Endodermal cell (in vitro differentiated cells): Measurements from ENCODE around the gene MEIS3. TPM values are rescaled to one million over a fixed set of nuclear protein-coding genes. Genes with fewer than 3 reads are reported as not detected.

Experiments
- DNase-seq: peaks from one replicate; pipeline ENCODE4 v3.0.0-alpha.2; 2017
- H3K27ac ChIP-seq: 2 replicates; pipeline ENCODE4 v1.5.1; 2013; ENCODE audit warnings: mild to moderate bottlenecking, low read depth, low read length, moderate library complexity
- H3K27me3 ChIP-seq: 2 replicates; pipeline ENCODE4 v1.6.1; 2013; ENCODE audit warnings: mild to moderate bottlenecking, low read length, moderate library complexity; ENCODE audit not compliant: insufficient read depth, control insufficient read depth, poor library complexity, severe bottlenecking
- H3K36me3 ChIP-seq: 2 replicates; pipeline ENCODE4 v1.7.0; 2013; ENCODE audit warnings: mild to moderate bottlenecking, low read length, moderate library complexity; ENCODE audit not compliant: control insufficient read depth, insufficient read depth
- H3K4me1 ChIP-seq: one replicate; pipeline ENCODE4 v1.7.0; 2013; ENCODE audit warnings: low read length; ENCODE audit not compliant: control insufficient read depth, insufficient read depth
- H3K4me3 ChIP-seq: 2 replicates; pipeline ENCODE4 v1.5.1; 2013; ENCODE audit warnings: mild to moderate bottlenecking, low read length, moderate library complexity
- H3K9ac ChIP-seq: 2 replicates; pipeline ENCODE4 v1.6.1; 2013; ENCODE audit warnings: mild to moderate bottlenecking, low read length, moderate library complexity; ENCODE audit not compliant: poor library complexity, severe bottlenecking; ENCODE audit errors: extremely low read depth
- H3K9me3 ChIP-seq: 2 replicates; pipeline ENCODE4 v1.6.1; 2013; ENCODE audit warnings: mild to moderate bottlenecking, low read length, moderate library complexity; ENCODE audit not compliant: control insufficient read depth
- H3K27ac Mint-ChIP-seq: 2 replicates; pipeline ENCODE4 v1.8.0; 2020; ENCODE audit warnings: mixed read lengths
- H3K27me3 Mint-ChIP-seq: 2 replicates; pipeline ENCODE4 v1.8.0; 2021; ENCODE audit warnings: mild to moderate bottlenecking, mixed read lengths; ENCODE audit not compliant: insufficient read depth
- H3K36me3 Mint-ChIP-seq: 2 replicates; pipeline ENCODE4 v1.8.0; 2020; ENCODE audit warnings: low read depth, mixed read lengths
- H3K4me1 Mint-ChIP-seq: 2 replicates; pipeline ENCODE4 v1.8.0; 2020; ENCODE audit warnings: mixed read lengths
- H3K4me3 Mint-ChIP-seq: 2 replicates; pipeline ENCODE4 v1.8.0; 2020; ENCODE audit warnings: mild to moderate bottlenecking, moderate library complexity, mixed read lengths
- H3K9me3 Mint-ChIP-seq: 2 replicates; pipeline ENCODE4 v1.8.0; 2020; ENCODE audit warnings: mild to moderate bottlenecking, mixed read lengths
- WGBS, 2 experiments: methylation state at CpG; one replicate each; pipeline versions ENCODE4 v1.1.5 to v1.1.7; 2013; ENCODE audit warnings: missing lambda C conversion rate in 2 of 2, mixed read lengths in 1 of 2; ENCODE audit not compliant: insufficient coverage in 1 of 2, insufficient read length in 1 of 2; 5-methylcytosine and 5-hydroxymethylcytosine counted together
- total RNA-seq, 2 donors: library from RNA; stranded (reverse); fragmentation: NEBNext Ultra II Directional in 1 of 2; extraction: Animal tissue kit (Norgen Biotek cat#: 25700) in 1 of 2; gene quantifications; 2 replicates in 1 of 2; 3 replicates in 1 of 2; pipeline ENCODE4 v1.2.1, GENCODE V29; 2021
- TF ChIP-seq, protein P1 (sequence below): fragments of 200-600 bp; sonication (generic); conservative IDR thresholded peaks from 2 replicates; pipeline ENCODE4 v1.5.0; 2021; ENCODE audit warnings: antibody characterized with exemption, mild to moderate bottlenecking

The MEIS3 gene
- total RNA-seq, 2 donors from 2014 or later = 47.7 to 132 TPM

DNA sequence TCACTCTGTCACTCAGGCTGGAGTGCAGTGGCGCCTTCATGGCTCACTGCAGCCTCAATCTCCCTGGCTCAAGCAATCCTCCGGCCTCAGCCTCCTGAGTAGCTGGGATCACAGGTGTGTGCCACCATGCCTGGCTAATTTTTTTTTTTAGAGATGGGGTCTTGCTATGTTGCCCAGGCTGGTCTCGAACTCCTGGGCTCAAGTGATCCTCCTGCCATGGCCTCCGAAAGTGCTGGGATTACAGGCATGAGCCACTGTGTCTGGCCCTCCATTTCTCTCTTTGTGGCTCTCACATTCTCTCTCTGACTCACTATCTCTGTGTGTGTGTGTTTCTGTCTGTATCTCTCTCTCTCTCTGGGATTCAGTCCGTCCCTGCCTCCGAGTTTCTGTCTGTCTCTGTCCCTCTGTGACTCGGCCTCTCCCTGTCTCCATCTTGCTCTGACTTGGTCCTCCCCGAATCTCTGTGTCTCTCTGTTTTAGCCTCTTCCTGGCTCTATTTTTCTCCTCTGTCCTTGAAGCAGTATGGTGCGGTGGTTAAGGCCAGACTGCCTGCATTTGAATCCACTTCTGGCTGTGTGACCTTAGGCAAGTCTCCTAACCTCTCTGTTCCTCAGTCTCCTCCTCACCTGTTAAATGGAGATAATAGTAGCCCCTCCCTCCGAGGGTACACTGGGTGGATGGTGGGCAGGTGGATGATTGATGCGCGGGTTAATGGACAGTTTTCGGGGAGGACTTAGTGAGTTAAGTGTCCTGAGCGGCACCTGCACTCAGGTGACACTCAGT, 11.0 kb downstream of the MEIS3 start:
- no peak overlapping the region for H3K4me3 Mint-ChIP-seq
- H3K9me3 Mint-ChIP-seq = no peaks in the 10 kb centered on the region
- Histone ChIP-seq H3K27ac (no peak overlapping the region), H3K9ac (no peak overlapping the region), H3K27me3 (no peaks in the 10 kb centered on the region), H3K36me3 (peaks cover 32% of the 10 kb centered on the region), H3K9me3 (no peaks in the 10 kb centered on the region), H3K4me1 (no peaks in the 10 kb centered on the region), H3K4me3 (no peak overlapping the region)
- TF ChIP-seq, protein P1, sequence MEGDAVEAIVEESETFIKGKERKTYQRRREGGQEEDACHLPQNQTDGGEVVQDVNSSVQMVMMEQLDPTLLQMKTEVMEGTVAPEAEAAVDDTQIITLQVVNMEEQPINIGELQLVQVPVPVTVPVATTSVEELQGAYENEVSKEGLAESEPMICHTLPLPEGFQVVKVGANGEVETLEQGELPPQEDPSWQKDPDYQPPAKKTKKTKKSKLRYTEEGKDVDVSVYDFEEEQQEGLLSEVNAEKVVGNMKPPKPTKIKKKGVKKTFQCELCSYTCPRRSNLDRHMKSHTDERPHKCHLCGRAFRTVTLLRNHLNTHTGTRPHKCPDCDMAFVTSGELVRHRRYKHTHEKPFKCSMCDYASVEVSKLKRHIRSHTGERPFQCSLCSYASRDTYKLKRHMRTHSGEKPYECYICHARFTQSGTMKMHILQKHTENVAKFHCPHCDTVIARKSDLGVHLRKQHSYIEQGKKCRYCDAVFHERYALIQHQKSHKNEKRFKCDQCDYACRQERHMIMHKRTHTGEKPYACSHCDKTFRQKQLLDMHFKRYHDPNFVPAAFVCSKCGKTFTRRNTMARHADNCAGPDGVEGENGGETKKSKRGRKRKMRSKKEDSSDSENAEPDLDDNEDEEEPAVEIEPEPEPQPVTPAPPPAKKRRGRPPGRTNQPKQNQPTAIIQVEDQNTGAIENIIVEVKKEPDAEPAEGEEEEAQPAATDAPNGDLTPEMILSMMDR = no peak
- peaks cover 7% of the 10 kb centered on the region for H3K4me1 Mint-ChIP-seq
- H3K27me3 Mint-ChIP-seq = no peaks in the 10 kb centered on the region
- peaks cover 42% of the 10 kb centered on the region for H3K36me3 Mint-ChIP-seq
- DNase-seq = no peak
- no peak overlapping the region for H3K27ac Mint-ChIP-seq
- WGBS, 2 experiments = 91 to 94% methylated on average over 10 to 14 of the region's 14 CpGs

DNA sequence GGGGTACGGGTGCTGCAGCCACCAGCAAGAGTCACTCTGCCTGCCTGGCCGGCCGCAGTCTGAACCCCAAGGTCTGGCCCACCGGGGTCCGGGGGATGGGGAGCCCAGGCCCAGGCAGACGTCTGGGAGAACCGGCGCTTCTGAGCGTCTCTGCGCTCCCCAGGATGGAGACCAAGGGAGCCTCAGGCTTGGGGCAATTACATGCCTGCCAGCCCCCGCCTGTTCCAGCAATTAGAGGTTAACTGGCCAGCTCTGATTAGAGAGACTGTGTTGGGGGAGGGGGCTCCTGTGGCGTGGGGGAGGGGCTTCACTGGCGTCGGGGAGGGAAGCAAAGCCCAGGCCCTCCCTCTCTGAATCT, 11.9 kb downstream of the MEIS3 start:
- Histone ChIP-seq H3K9me3 (no peaks in the 10 kb centered on the region), H3K4me3 (no peak overlapping the region), H3K27ac (no peak overlapping the region), H3K9ac (no peak overlapping the region), H3K27me3 (no peaks in the 10 kb centered on the region), H3K4me1 (no peaks in the 10 kb centered on the region), H3K36me3 (peaks cover 32% of the 10 kb centered on the region)
- DNase-seq = no peak
- no peaks in the 10 kb centered on the region for H3K27me3 Mint-ChIP-seq
- peaks cover 7% of the 10 kb centered on the region for H3K4me1 Mint-ChIP-seq
- H3K4me3 Mint-ChIP-seq = no peak overlapping the region
- 55% methylated on average over 12 of the region's 14 CpGs; no CpG with 5 or more reads in 1 of the 2 experiments for WGBS, 2 experiments
- H3K27ac Mint-ChIP-seq = no peak overlapping the region
- peaks cover 39% of the 10 kb centered on the region for H3K36me3 Mint-ChIP-seq
- H3K9me3 Mint-ChIP-seq = no peaks in the 10 kb centered on the region
- TF ChIP-seq, protein P1 = no peak

DNA sequence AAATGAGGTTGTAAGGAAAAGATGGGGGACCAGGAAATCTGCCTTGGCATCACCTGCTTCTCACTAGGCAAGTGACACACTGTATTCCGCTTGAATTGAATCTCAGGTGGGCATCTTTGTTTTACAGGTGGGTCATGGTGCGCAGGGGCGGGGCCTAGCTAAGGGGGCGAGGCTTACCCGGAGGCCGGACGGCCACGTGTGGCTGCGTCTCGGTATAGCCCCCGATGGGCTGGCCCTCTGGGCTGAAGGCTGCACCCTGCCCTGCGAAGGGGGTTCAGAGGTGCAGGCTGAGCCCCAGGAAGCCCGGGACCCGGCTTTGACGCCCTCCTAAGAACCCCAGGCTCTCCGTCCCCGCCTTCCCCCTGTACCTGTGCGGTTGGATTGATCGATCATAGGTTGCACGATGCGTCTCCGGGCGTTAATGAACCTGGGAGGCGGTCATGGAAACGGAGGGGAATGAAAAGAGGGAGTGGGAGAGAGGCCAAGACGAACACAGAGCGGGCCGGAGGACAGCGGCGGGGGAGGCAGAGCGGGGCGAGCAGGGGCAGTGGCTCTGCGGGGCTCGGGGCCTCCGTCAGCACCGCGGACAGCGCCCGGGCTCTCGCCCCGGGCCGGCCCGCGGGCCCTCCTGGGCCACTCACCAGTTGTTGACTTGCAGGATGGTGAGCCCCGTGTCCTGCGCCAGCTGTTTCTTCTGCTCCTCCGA, 12.5 kb downstream of the MEIS3 start:
- no peaks in the 10 kb centered on the region for H3K9me3 ChIP-seq
- no peaks in the 10 kb centered on the region for H3K4me1 ChIP-seq
- peaks cover 3% of the 10 kb centered on the region for H3K4me1 Mint-ChIP-seq
- no peak overlapping the region for H3K27ac ChIP-seq
- H3K4me3 Mint-ChIP-seq = no peak overlapping the region
- no peaks in the 10 kb centered on the region for H3K27me3 ChIP-seq
- peaks cover 32% of the 10 kb centered on the region for H3K36me3 ChIP-seq
- no peak overlapping the region for H3K4me3 ChIP-seq
- H3K36me3 Mint-ChIP-seq = peaks cover 37% of the 10 kb centered on the region
- H3K9ac ChIP-seq = no peak overlapping the region
- peak; percentile 87 for DNase-seq
- H3K9me3 Mint-ChIP-seq = no peaks in the 10 kb centered on the region
- TF ChIP-seq, protein P1 = no peak
- no peak overlapping the region for H3K27ac Mint-ChIP-seq
- no peaks in the 10 kb centered on the region for H3K27me3 Mint-ChIP-seq
- 54 to 90% methylated on average over 17 to 47 of the region's 47 CpGs for WGBS, 2 experiments
